Measurements from ENCODE around the gene PSAP.

- TF ChIP-seq CTCF (IDR thresholded peaks at IDR 0.05) (no peak), ELK1 (IDR thresholded peaks at IDR 0.05; ENCODE audit: low read depth, low read length) (no peak), BCL3 (IDR thresholded peaks at IDR 0.05) (no peak), POLR2A (IDR thresholded peaks at IDR 0.05; ENCODE audit: low read length) (no peak), SMC3 (IDR thresholded peaks at IDR 0.05) (no peak), RFX5 (IDR thresholded peaks at IDR 0.05) (no peak), POLR2AphosphoS2 (conservative IDR thresholded peaks at IDR 0.05; ENCODE audit: low read length) (no peak), ZC3H11A (IDR thresholded peaks at IDR 0.05) (no peak), EP300 (IDR thresholded peaks at IDR 0.05) (no peak), FOSL2 (IDR thresholded peaks at IDR 0.05) (no peak), FOSL2 (CRISPR knock-in tag; IDR thresholded peaks at IDR 0.05) (no peak), E2F6 (IDR thresholded peaks at IDR 0.05; ENCODE audit: borderline replicate concordance, low read depth) (no peak), PHF8 (IDR thresholded peaks at IDR 0.05; ENCODE audit: borderline replicate concordance, low read depth) (no peak)
- TF ChIP-seq, protein P1, sequence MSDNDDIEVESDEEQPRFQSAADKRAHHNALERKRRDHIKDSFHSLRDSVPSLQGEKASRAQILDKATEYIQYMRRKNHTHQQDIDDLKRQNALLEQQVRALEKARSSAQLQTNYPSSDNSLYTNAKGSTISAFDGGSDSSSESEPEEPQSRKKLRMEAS (IDR thresholded peaks at IDR 0.05): no peak
Measured at GRCh38 chr10:71820966-71821365, 30.1 kb downstream of the PSAP start.
